ENCODE data around the gene MRPL3.
"Not testable (repeated sequence)": the region's sequence is repeated elsewhere in the genome, so short reads cannot be mapped to it uniquely, and the experiment has no call there.

MRPL3 gene

GRCh38 chr3:131505421-131505820, 2.6 kb upstream of the MRPL3 start:
- no peak overlapping the region for H3K4me3 ChIP-seq (ENCODE audit: low read depth, low read length)

DNA sequence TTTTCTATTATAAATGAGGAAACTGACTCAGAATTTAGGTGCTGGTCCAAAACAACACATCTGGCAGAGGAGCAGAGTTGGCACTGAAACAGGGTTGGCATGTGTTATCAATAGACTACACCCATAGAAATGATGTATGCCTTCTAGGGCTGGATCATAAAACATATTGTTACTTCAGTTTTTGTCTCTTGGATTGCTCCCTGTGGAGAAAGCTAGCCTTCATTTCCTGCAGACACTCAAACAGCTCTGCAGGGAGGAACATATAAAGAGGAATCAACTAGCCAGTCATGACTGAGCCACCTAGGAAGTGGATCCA, 507 bp upstream of the MRPL3 start:
- peak overlapping the region; percentile 98 for H3K4me3 ChIP-seq (ENCODE audit: low read depth, low read length)
- no peak for DNase-seq (ENCODE audit: low read depth)

More at GRCh38 chr3:131505421-131505820, 2.6 kb upstream of the MRPL3 start:
- no peak for DNase-seq (ENCODE audit: low read depth)

DNA sequence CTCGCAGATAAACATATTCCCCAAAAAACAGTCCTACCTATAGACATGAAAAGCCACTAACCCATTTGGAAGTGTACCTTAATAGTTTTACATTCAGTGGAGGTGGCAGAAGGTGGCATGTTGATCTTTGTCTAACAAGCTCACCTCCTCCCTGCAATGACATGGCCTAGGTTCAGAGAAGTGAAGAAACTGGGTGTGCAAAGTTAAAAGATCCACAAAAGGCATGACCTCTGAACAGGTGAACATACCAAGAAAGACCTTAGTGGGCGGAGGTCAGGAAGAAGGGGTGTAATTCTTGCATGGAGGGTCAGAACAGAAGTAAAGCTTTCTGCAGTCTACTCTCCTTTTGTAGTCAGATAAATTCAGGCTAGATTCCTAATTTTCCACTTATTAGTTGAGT, 822 bp downstream of the MRPL3 start:
- DNase-seq (ENCODE audit: low read depth) = no peak

GRCh38 chr3:131494706-131495105, 8.1 kb downstream of the MRPL3 start:
- H3K4me3 ChIP-seq (ENCODE audit: low read depth, low read length) = no peak overlapping the region
- DNase-seq (ENCODE audit: low read depth) = no peak

More for the DNA sequence above, 822 bp downstream of the MRPL3 start:
- peak overlapping the region; percentile 98 for H3K4me3 ChIP-seq (ENCODE audit: low read depth, low read length)

DNA sequence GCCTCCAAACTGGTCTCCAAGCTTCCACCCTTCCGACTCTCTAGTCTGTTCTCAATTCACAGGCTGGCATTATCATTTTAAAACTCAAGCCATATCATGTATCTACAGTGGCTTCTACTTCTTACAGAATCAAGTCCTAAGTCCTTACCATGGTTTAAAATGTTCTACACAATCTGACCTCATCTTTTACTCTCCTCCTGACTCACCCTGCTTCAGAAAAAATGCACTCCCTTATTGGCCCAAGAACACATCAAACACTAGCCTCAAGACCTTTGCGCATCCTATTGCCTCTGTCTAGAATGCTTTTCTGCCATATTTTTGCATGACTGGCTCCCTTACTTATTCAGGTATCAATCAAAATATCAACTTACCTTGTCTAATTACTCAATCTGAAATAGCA, 11.0 kb downstream of the MRPL3 start:
- no peak overlapping the region for H3K4me3 ChIP-seq (ENCODE audit: low read depth, low read length)
- DNase-seq (ENCODE audit: low read depth) = no peak

- no peak for DNase-seq (ENCODE audit: low read depth)
- no peak overlapping the region for H3K4me3 ChIP-seq (ENCODE audit: low read depth, low read length)
These were observed 11.7 kb downstream of the MRPL3 start for GRCh38 chr3:131491084-131491483.

- not testable (repeated sequence) for DNase-seq (ENCODE audit: low read depth); H3K4me3 ChIP-seq (ENCODE audit: low read depth, low read length)
These were observed 16.2 kb downstream of the MRPL3 start for GRCh38 chr3:131486545-131486944.

GRCh38 chr3:131485119-131485518, 17.7 kb downstream of the MRPL3 start:
- H3K4me3 ChIP-seq (ENCODE audit: low read depth, low read length) = no peak overlapping the region
- no peak for DNase-seq (ENCODE audit: low read depth)

- DNase-seq (ENCODE audit: low read depth) = no peak
- H3K4me3 ChIP-seq (ENCODE audit: low read depth, low read length) = no peak overlapping the region
These were observed 18.2 kb downstream of the MRPL3 start for GRCh38 chr3:131484496-131485111.

- H3K4me3 ChIP-seq (ENCODE audit: low read depth, low read length) = no peak overlapping the region
- no peak for DNase-seq (ENCODE audit: low read depth)
These were observed 22.7 kb downstream of the MRPL3 start for GRCh38 chr3:131480116-131480515.

DNA sequence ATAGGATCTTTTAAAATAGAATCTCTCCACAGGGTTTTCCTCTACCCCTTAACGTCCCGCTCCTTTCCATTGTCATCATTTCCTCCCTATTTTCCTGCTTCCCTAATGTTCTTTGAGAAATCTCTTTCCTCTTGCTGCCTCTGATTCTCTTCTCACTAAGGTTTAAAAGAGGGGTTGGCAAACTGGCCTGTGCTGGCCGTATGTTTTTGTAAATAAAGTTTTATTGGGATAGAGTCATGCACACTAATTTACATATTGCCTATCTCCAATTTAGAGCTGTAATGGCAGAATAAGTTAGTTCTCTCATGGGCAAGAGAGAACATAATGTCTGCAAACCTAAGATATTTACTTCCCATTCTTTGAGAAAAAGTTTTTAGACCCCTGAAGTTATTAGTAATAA, 25.0 kb downstream of the MRPL3 start:
- H3K4me3 ChIP-seq (ENCODE audit: low read depth, low read length) = no peak overlapping the region
- no peak for DNase-seq (ENCODE audit: low read depth)

DNA sequence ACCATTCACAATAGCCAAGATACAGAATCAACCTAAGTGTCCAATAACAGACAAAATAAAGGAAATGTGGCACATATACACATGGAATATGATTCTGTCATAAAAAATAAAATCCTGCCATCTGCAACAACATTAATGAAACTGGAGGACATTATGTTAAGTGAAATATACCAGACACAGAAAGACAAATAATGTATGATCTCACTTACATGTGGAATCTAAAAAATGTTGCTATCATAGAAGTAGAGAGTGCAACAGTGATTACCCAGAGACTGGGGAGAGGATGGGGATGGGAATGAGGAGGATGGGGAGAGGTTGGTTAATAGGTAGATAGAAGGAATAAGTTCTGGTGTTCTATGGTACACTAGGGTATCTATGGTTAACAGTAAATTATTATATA, 28.7 kb downstream of the MRPL3 start:
- no peak for DNase-seq (ENCODE audit: low read depth)
- no peak overlapping the region for H3K4me3 ChIP-seq (ENCODE audit: low read depth, low read length)

DNA sequence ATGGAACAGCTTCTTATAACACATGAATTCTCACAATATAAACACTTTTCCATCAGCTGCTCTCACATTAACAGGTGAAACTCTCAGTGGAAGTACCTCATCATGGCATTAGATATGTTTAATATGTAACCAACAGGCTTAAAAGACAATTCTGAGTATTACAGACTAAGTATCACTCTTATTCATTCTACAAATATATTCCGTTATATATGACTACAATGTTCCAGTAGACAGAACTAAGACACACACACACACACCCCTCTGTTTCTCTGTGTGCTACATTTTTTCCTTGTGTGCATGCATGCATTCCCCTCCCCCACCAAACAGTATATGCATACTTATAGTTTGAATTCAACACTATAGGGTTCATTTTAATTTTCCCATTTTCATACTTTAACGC, 32.4 kb downstream of the MRPL3 start:
- H3K4me3 ChIP-seq (ENCODE audit: low read depth, low read length) = no peak overlapping the region
- no peak for DNase-seq (ENCODE audit: low read depth)

- no peak overlapping the region for H3K4me3 ChIP-seq (ENCODE audit: low read depth, low read length)
- no peak for DNase-seq (ENCODE audit: low read depth)
These were observed 44.1 kb downstream of the MRPL3 start for GRCh38 chr3:131458653-131459052.

DNA sequence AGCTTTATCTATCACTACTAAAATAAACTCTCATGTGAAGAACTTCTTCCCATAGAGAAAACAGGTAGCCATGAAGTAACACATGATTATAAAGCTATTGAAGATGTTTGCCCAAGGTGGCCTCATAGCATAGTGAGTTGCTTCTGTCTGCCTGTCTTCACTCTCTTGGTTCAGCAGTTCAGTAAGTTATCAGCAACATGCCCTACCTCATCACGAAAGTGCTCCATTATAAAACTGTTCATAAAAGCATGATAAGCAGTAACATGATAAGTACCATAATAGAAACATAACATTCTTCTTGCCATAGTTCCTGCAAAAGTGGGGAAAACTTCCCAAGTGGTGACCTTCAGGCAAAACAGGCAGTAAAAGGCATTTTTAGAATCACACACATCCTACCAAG, 45.6 kb downstream of the MRPL3 start:
- no peak for DNase-seq (ENCODE audit: low read depth)

DNA sequence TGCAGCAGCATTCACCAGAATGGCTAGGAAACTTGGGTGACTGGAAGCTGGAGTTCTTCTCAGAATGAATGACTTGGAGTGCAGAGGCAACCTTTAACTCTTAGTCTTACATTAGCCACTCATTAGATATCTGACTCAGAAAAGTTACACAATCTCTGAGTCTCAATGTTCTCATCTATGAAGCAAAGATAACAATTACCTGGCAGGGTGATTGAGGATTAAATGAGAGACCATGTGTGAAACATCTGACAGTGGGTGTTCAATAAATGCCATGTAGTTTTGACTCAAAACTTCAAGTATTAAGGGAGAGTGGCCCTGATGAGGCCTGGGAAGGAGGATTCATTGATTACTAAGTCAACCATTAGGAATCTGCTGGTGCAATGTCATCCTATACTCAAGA, 48.3 kb downstream of the MRPL3 start:
- peak; percentile 63 for DNase-seq (ENCODE audit: low read depth)
- H3K4me3 ChIP-seq (ENCODE audit: low read depth, low read length) = no peak overlapping the region

More for the DNA sequence above, 45.6 kb downstream of the MRPL3 start:
- H3K4me3 ChIP-seq (ENCODE audit: low read depth, low read length) = no peak overlapping the region

DNA sequence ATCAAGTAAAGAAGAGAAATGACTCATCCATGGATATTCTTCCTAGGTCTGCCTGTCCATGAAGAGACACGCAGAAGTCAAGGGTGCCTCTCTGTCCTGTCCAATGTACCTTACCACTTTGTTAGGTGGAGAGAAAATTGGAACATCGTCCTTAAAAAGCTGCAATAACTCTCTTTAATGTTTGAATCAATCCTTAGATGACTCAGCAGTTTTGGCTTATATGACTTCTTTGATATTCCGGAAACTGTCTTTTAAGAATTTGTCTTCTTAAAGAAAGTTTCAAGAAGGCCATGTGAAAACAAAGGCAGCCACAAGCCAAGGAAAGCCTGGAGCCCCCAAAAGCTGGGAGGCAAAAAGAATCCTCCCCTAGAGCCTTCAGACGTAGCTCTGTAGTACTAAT, 49.2 kb downstream of the MRPL3 start:
- DNase-seq (ENCODE audit: low read depth) = no peak
- H3K4me3 ChIP-seq (ENCODE audit: low read depth, low read length) = no peak overlapping the region

GRCh38 chr3:131447349-131447748, 55.4 kb downstream of the MRPL3 start:
- no peak for DNase-seq (ENCODE audit: low read depth)
- H3K4me3 ChIP-seq (ENCODE audit: low read depth, low read length) = no peak overlapping the region

- no peak overlapping the region for H3K4me3 ChIP-seq (ENCODE audit: low read depth, low read length)
These were observed 58.6 kb downstream of the MRPL3 start for GRCh38 chr3:131444180-131444579.

GRCh38 chr3:131439084-131439483, 63.7 kb downstream of the MRPL3 start:
- H3K4me3 ChIP-seq (ENCODE audit: low read depth, low read length) = no peak overlapping the region
- no peak for DNase-seq (ENCODE audit: low read depth)

More at GRCh38 chr3:131444180-131444579, 58.6 kb downstream of the MRPL3 start:
- DNase-seq (ENCODE audit: low read depth) = no peak

- DNase-seq (ENCODE audit: low read depth) = no peak
- H3K4me3 ChIP-seq (ENCODE audit: low read depth, low read length) = no peak overlapping the region
These were observed 67.8 kb downstream of the MRPL3 start for GRCh38 chr3:131435000-131435399.

- no peak for DNase-seq (ENCODE audit: low read depth)
- H3K4me3 ChIP-seq (ENCODE audit: low read depth, low read length) = no peak overlapping the region
These were observed 70.3 kb downstream of the MRPL3 start for GRCh38 chr3:131432441-131432840.

Measured in skeletal muscle cell (primary cell).